K562 (cell line): ENCODE measurements around the gene CABYR. TPM values are rescaled to one million over a fixed set of nuclear protein-coding genes. Genes with fewer than 3 reads are reported as not detected.

Source experiments
- ATAC-seq: fragments of 200-7000 bp; cut with Tn5 transposase; 3 replicates; pipeline ENCODE4 v1.9.1; 2020; ENCODE audit warnings: moderate library complexity
- BruUV-seq: library from RNA; stranded (reverse); fragments of 400-500 nt; replicated peaks from 2 replicates; lab custom pipeline; 2021; lab: Mats Ljungman, UMichigan
- CTCF ChIA-PET: fragments of 300-600 bp; formaldehyde crosslinking; extraction: SDS; loops from one replicate; lab custom pipeline; 2021; ENCODE audit warnings: low intra/inter-chr PET ratio; lab: Yijun Ruan, JAX
- POLR2A ChIA-PET: fragments of 300-600, 350-650 bp; sonication (Branson Sonifier 250); formaldehyde crosslinking; extraction: SDS; loops from one replicate; lab custom pipeline; 2021; ENCODE audit warnings: antibody characterized with exemption, inconsistent platforms; lab: Yijun Ruan, JAX
- DNase-seq, 4 experiments: peaks; one replicate each; pipeline versions ENCODE4 v3.0.0 to v3.0.0-alpha.2; 2011 to 2018; ENCODE audit warnings: low spot score in 3 of 4, mixed read lengths in 3 of 4; ENCODE audit errors: extremely low read depth in 1 of 4
- FAIRE-seq: peaks from 2 replicates; lab custom pipeline; 2011; peaks lifted over from hg19 to GRCh38; lab: Jason Lieb, UNC
- H2AFZ ChIP-seq: 2 replicates; pipeline ENCODE4 v1.6.0; 2011; ENCODE audit warnings: low read depth, low read length, control low read depth, inconsistent platforms
- H3K27ac ChIP-seq: fragments of 200-600 bp; 3 replicates; pipeline ENCODE4 v1.8.0; 2011; ENCODE audit warnings: low read depth, mild to moderate bottlenecking, control low read depth, inconsistent platforms, low read length, moderate library complexity, mixed read lengths; ENCODE audit errors: extremely low read depth
- H3K27me3 ChIP-seq, 2 experiments: fragments of 300-600 bp in 1 of 2; 2 replicates in 1 of 2; 3 replicates in 1 of 2; pipeline versions ENCODE4 v1.6.0 to v1.8.0; 2011; ENCODE audit warnings: inconsistent platforms in 2 of 2, low read length in 2 of 2, mild to moderate bottlenecking in 1 of 2, mixed read lengths in 1 of 2, moderate library complexity in 1 of 2; ENCODE audit not compliant: control insufficient read depth in 2 of 2, insufficient read depth in 2 of 2
- H3K36me3 ChIP-seq: fragments of 300-600 bp; 3 replicates; pipeline ENCODE4 v1.8.0; 2011; ENCODE audit warnings: mild to moderate bottlenecking, low read length, inconsistent platforms; ENCODE audit not compliant: control insufficient read depth, insufficient read depth
- H3K4me1 ChIP-seq, 2 experiments: fragments of 200-600 bp in 1 of 2; replicated peaks in 1 of 2; 2 replicates in 1 of 2; 3 replicates in 1 of 2; pipeline versions ENCODE4 v1.5.1 to v1.8.0; 2011; ENCODE audit warnings: inconsistent platforms in 2 of 2, low read length in 2 of 2, mild to moderate bottlenecking in 1 of 2, mixed read lengths in 1 of 2, moderate library complexity in 1 of 2; ENCODE audit not compliant: control insufficient read depth in 2 of 2, insufficient read depth in 2 of 2
- H3K4me2 ChIP-seq: 2 replicates; pipeline ENCODE4 v1.6.1; 2011; ENCODE audit warnings: low read length, control low read depth, inconsistent platforms, mixed read lengths; ENCODE audit not compliant: insufficient read depth
- H3K4me3 ChIP-seq: fragments of 200-600 bp; sonication (generic), shearing (Covaris generic); 2 replicates; pipeline ENCODE4 v1.5.1; 2016; ENCODE audit warnings: control low read depth, inconsistent platforms
- H3K79me2 ChIP-seq: fragments of 200-600 bp; 3 replicates; pipeline ENCODE4 v1.8.0; 2011; ENCODE audit warnings: low read length, inconsistent platforms; ENCODE audit not compliant: control insufficient read depth, insufficient read depth
- H3K9ac ChIP-seq, 2 experiments: 2 replicates each; pipeline versions ENCODE4 v1.6.0 to v1.6.1; 2011; ENCODE audit warnings: low read depth in 2 of 2, low read length in 2 of 2, control low read depth in 1 of 2, inconsistent platforms in 1 of 2, mild to moderate bottlenecking in 1 of 2, mixed read lengths in 1 of 2; ENCODE audit not compliant: insufficient read depth in 1 of 2
- H3K9me1 ChIP-seq: one replicate; pipeline ENCODE4 v1.6.0; 2011; ENCODE audit warnings: inconsistent platforms, mild to moderate bottlenecking, low read length, moderate library complexity; ENCODE audit not compliant: control insufficient read depth, insufficient read depth
- H3K9me3 ChIP-seq: replicated peaks from 2 replicates; pipeline ENCODE4 v1.5.1; 2011; ENCODE audit warnings: low read depth, low read length, inconsistent platforms; ENCODE audit not compliant: control insufficient read depth, insufficient read depth
- H4K20me1 ChIP-seq: replicated peaks from 2 replicates; pipeline ENCODE4 v1.6.1; 2011; ENCODE audit warnings: low read length, inconsistent platforms, mixed read lengths; ENCODE audit not compliant: control insufficient read depth, insufficient read depth
- GABPA ChIP-seq: fragments of 200-800 bp; sonication (Bioruptor generic); conservative IDR thresholded peaks from 2 replicates; pipeline ENCODE4 v1.6.1; 2016; ENCODE audit warnings: low read depth, missing genetic modification characterization, missing compliant biosample characterization
- NCOA2 ChIP-seq, 2 experiments: fragments of 450-650 bp; IDR thresholded peaks; 2 replicates each; pipeline ENCODE4 v1.6.1; 2018; ENCODE audit warnings: mild to moderate bottlenecking in 2 of 2, moderate library complexity in 1 of 2; ENCODE audit not compliant: partially characterized antibody in 2 of 2
- ZC3H4 ChIP-seq: sonication (generic); formaldehyde crosslinking; IDR thresholded peaks from 2 replicates; pipeline ENCODE4 v1.9.0; 2021; ENCODE audit warnings: missing genetic modification reagents, borderline replicate concordance
- ZFP30 ChIP-seq: fragments of 250-450 bp; sonication (Bioruptor Pico); IDR thresholded peaks from 2 replicates; pipeline ENCODE4 v1.8.0; 2022; ENCODE audit warnings: moderate library complexity, mild to moderate bottlenecking, inconsistent platforms, borderline replicate concordance
- ZNF3 ChIP-seq: fragments of 250-450 bp; sonication (Bioruptor Pico); IDR thresholded peaks from 2 replicates; pipeline ENCODE4 v1.5.0; 2021; ENCODE audit warnings: mild to moderate bottlenecking, moderate library complexity
- WGBS: fragments of 100-300 bp; shearing (Covaris generic); methylation state at CpG from one replicate; pipeline ENCODE4 v1.1.6; 2016; ENCODE audit warnings: low coverage, mixed read lengths; ENCODE audit not compliant: insufficient coverage; ENCODE audit errors: missing lambda C conversion rate; 5-methylcytosine and 5-hydroxymethylcytosine counted together
- in situ Hi-C: fragments of 300-500 bp; cut with MboI; formaldehyde crosslinking; loops from 4 replicates; pipeline ENCODE4 v1.15.0; 2018; ENCODE audit warnings: inconsistent platforms, mixed read lengths
- intact Hi-C: fragments of 100-400 bp; cut with micrococcal nuclease; formaldehyde crosslinking; loops from 2 replicates; pipeline ENCODE4 v1.14.2; 2022
- polyA plus RNA-seq, 8 experiments: library from polyadenylated mRNA; depleted of rRNA in 4 of 8; stranded (reverse) in 5 of 8; unstranded in 3 of 8; fragments of >200 nt; fragmentation: Nextera tagmentation in 2 of 8; fragmentation: Illumina TruSeq in 1 of 8; extraction: Ambion mirVana in 2 of 8; extraction: Trizol in 1 of 8; gene quantifications; 2 replicates each; pipeline versions ENCODE4 v1.2.1 to v1.2.3, GENCODE V29; 2011 to 2014; ENCODE audit warnings: inconsistent platforms in 1 of 8, missing spikeins in 1 of 8
- total RNA-seq, 7 experiments: library from RNA; depleted of rRNA in 6 of 7; stranded (reverse); fragments of >200 nt in 6 of 7; fragmentation: Illumina TruSeq in 2 of 7; extraction: Trizol in 2 of 7; gene quantifications; 2 replicates each; pipeline versions ENCODE4 v1.2.1 to v1.2.3, GENCODE V29; 2011 to 2021; ENCODE audit warnings: low replicate concordance in 1 of 7
- TF ChIP-seq, protein P1 (sequence below): IDR thresholded peaks from 2 replicates; pipeline ENCODE4 v1.6.1; 2016; ENCODE audit warnings: missing genetic modification characterization, missing compliant biosample characterization
- TF ChIP-seq, protein P2 (sequence below): fragments of 250-450 bp; sonication (Bioruptor Pico); IDR thresholded peaks from 2 replicates; pipeline ENCODE4 v1.4.0; 2020

CABYR gene
- total and polyA plus RNA-seq, 9 of the 15 experiments (the other 6 are each of a cell fraction or from before 2014, with no cell fraction given) = not detected

DNA sequence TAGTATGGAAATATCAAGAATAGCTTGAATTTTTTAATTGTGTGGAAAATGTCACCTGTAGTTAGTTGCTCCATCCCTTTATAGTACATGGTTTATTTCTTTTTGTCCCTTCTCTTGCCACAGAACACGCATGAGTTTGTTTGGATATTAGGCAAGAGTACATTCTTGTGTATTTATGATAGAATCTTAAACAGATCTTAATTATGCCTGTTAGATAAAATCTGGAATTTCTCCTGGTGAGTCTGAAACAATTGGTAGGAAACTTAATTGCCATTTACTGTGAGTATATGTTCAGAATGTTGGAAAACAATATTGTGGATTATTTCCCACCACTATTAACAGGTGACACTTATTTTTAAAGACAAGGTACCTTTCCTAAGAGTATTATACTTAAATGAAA lies 30.2 kb upstream of the CABYR start:
- intact Hi-C loops = no loop called here
- Histone ChIP-seq H3K4me1 (no peaks in the 10 kb centered on the region), H4K20me1 (no peaks in the 10 kb centered on the region), H3K9ac (no peak overlapping the region), H3K79me2 (no peaks in the 10 kb centered on the region), H3K4me3 (no peak overlapping the region), H3K27ac (no peak overlapping the region), H2AFZ (no peak overlapping the region), H3K9me3 (no peaks in the 10 kb centered on the region), H3K9me1 (no peaks in the 10 kb centered on the region), H3K36me3 (no peaks in the 10 kb centered on the region), H3K27me3 (peaks cover under 1 to 7% of the 10 kb centered on the region in 2 experiments; a peak in 3 of 5 replicates), H3K4me2 (no peak overlapping the region)
- no TSS peak for BruUV-seq
- ChIA-PET CTCF (interaction anchor here (0.6 kb wide), 1 partner anchor 10 kb away, joined by 3 read pairs; no protein-coding TSS in a partner anchor), POLR2A (interaction anchor here (0.7 kb wide), 1 partner anchor 431 kb away, joined by 3 read pairs; no protein-coding TSS in a partner anchor)
- in situ Hi-C loops = no loop called here
- TF ChIP-seq NCOA2 (IDR thresholded peaks at IDR 0.05; ENCODE audit: partially characterized antibody in 2 of 2) = no peak
- TF ChIP-seq ZFP30 (CRISPR knock-in tag) = no peak
- TF ChIP-seq, protein P1, sequence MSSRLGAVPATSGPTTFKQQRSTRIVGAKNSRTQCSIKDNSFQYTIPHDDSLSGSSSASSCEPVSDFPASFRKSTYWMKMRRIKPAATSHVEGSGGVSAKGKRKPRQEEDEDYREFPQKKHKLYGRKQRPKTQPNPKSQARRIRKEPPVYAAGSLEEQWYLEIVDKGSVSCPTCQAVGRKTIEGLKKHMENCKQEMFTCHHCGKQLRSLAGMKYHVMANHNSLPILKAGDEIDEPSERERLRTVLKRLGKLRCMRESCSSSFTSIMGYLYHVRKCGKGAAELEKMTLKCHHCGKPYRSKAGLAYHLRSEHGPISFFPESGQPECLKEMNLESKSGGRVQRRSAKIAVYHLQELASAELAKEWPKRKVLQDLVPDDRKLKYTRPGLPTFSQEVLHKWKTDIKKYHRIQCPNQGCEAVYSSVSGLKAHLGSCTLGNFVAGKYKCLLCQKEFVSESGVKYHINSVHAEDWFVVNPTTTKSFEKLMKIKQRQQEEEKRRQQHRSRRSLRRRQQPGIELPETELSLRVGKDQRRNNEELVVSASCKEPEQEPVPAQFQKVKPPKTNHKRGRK (tag) = no peak
- TF ChIP-seq, protein P2, sequence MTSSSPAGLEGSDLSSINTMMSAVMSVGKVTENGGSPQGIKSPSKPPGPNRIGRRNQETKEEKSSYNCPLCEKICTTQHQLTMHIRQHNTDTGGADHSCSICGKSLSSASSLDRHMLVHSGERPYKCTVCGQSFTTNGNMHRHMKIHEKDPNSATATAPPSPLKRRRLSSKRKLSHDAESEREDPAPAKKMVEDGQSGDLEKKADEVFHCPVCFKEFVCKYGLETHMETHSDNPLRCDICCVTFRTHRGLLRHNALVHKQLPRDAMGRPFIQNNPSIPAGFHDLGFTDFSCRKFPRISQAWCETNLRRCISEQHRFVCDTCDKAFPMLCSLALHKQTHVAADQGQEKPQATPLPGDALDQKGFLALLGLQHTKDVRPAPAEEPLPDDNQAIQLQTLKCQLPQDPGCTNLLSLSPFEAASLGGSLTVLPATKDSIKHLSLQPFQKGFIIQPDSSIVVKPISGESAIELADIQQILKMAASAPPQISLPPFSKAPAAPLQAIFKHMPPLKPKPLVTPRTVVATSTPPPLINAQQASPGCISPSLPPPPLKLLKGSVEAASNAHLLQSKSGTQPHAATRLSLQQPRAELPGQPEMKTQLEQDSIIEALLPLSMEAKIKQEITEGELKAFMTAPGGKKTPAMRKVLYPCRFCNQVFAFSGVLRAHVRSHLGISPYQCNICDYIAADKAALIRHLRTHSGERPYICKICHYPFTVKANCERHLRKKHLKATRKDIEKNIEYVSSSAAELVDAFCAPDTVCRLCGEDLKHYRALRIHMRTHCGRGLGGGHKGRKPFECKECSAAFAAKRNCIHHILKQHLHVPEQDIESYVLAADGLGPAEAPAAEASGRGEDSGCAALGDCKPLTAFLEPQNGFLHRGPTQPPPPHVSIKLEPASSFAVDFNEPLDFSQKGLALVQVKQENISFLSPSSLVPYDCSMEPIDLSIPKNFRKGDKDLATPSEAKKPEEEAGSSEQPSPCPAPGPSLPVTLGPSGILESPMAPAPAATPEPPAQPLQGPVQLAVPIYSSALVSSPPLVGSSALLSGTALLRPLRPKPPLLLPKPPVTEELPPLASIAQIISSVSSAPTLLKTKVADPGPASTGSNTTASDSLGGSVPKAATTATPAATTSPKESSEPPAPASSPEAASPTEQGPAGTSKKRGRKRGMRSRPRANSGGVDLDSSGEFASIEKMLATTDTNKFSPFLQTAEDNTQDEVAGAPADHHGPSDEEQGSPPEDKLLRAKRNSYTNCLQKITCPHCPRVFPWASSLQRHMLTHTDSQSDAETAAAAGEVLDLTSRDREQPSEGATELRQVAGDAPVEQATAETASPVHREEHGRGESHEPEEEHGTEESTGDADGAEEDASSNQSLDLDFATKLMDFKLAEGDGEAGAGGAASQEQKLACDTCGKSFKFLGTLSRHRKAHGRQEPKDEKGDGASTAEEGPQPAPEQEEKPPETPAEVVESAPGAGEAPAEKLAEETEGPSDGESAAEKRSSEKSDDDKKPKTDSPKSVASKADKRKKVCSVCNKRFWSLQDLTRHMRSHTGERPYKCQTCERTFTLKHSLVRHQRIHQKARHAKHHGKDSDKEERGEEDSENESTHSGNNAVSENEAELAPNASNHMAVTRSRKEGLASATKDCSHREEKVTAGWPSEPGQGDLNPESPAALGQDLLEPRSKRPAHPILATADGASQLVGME (CRISPR knock-in tag) = no peak
- no peak for TF ChIP-seq GABPA (tag)
- TF ChIP-seq ZNF3 (CRISPR knock-in tag) = no peak
- no peak for TF ChIP-seq ZC3H4
- 0% methylated on average over 1 of the region's 1 CpG for WGBS
- FAIRE-seq (no peak), DNase-seq (no peak), ATAC-seq (no peak)
